Suppressor macrophage (primary cell): ENCODE measurements around the gene KCNIP3.

ENCODE experiments used
- DNase-seq, 4 experiments: peaks; one replicate each; pipeline ENCODE4 v3.0.0-alpha.2; 2020 to 2022

The KCNIP3 gene

DNA sequence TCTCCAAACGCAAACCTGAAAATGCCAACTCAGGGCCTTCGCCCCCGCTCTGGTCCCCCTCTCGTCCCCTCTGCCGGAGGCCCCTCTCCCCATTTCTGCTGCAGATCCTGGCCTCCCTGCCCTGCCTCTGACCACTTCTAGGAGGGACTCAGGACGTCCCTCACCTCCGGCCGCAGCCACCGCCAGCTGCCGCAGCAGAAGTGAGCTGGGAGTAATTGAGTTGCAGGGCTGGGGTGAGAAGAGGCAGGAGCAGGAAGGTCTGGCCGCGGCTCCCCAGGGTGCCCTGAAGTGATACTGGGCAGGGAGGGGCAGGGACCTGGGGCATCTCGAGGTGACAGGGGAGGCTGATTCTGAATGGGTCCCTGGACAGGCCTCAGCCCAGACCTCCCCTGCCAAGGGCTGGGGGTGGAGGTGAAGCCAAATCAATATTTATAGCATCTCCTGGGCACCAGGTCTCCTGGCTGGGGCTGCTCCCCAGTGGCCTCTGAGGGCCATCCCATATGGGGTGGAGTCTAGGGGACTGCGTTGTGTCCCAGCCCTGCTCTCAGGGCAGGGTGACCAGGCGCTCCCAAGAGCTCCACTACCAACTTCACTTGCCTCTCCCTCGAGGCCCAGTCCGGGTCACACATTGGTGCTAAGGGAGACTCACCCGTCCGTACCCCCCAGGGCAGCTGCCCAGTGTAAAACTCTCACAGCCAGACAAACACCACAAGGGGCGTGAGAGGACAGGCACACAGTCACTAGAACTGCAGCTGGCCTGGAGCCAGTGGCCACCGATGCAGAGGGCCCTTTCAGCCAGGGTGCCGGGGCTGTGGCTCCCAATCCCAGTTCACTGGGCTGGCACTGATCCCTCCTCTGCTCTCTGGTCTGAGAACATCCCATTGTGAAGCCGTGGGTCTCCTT is 33.0 kb downstream of the KCNIP3 start:
- no peak for DNase-seq

DNA sequence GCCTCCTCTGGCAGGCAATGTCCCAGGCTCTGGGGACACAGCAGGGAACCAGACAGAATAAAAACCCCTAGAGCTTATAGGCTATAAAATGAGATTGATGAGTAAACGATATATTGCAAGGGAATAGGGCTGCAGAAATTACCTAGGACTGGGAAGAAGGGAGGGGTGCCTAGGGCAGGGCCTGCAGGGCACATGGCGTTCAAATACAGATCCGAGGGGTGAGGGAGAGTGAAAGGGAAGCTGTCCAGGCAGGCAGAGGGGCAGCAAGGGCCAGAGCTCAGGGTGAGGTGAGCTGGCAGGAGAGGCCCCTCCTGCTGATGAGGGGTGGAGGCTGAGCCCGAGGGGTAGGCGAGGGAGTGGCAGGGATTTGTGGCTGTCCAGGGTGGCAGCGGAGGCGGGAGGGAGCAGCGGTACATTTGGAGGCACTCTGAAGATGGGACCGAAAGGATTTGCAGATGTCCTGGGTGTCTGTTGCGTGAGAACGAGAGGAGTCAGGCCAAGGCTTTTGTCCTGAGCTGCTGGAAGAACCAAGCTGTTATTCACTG is 33.7 kb downstream of the KCNIP3 start:
- DNase-seq = no peak

DNA sequence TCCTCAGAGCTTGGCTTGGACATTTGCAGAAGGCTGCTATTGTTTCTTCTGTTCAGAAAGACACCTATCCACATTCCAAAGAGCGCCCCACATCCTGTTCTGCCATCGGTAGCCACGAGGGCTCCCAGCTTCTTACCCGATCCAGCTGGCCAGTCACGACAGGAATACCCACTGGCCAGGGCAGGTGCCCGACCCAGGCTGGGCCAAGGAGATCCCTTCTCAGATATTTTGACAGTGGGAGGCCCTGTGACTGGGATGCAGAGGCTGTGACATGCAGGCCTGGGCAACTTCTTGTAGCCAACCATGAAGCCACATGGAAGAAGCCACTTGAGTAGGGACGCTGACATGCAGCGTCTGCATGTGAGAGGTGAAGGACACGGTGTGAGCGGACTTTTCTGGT is 34.5 kb downstream of the KCNIP3 start:
- no peak for DNase-seq

DNA sequence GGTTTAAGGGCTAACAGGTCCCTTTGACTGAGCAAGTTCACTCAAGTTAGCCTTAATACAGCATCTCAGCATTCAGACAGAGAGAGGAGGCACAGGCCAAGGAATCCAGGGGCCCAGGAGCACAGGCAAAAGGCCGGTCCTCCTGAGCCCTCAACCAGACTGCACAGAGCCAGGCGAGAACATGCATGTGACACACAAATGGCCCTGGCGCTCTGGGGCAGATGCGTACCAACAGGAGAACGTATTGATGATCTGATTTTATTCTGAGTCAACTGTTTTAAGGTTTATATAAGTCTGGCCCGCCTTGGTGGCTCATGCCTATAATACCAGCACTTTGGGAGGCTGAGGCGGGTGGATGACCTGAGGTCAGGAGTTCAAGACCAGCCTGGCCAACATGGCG is 34.9 kb downstream of the KCNIP3 start:
- DNase-seq = no peak

DNA sequence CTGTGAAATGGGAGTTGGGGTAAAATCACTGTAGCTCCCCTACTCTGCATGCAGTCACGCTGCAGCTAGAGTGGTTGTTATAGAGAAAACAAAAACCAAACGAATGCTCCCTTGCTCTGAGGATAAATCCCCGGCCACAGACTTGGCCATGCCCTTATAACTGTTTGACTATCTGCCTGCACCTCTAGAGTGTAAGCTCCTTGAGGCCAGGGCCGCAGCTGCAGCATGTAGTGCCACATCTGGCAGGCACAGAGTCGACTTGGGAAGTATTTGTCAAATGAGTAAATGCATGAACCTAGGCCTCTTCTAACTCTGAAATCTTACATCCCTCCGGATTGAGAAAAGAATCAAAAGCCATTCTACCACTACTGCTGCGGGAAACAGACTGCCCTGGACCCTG is 35.9 kb downstream of the KCNIP3 start:
- no peak for DNase-seq

DNA sequence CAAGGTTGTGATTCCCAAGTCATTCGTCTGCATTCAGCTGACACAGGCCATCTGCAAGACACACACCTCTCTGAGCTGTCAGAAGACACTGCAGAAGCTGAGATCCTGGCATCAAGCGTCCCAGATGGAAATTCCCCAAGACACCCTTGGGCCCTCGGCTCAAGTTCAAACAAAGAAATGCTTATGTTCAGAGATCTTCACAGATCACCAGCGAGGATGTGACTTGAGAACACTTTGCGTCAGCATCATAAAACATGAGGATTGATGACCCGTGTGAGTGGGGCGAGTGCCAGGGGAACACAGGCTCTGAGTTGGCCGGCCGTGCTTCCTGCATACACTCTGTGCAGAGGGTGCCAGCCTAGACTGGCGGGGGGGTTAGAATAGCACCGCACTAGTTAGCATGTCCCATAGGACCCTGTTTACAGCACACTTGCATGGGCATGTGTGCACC is 36.8 kb downstream of the KCNIP3 start:
- no peak for DNase-seq

DNA sequence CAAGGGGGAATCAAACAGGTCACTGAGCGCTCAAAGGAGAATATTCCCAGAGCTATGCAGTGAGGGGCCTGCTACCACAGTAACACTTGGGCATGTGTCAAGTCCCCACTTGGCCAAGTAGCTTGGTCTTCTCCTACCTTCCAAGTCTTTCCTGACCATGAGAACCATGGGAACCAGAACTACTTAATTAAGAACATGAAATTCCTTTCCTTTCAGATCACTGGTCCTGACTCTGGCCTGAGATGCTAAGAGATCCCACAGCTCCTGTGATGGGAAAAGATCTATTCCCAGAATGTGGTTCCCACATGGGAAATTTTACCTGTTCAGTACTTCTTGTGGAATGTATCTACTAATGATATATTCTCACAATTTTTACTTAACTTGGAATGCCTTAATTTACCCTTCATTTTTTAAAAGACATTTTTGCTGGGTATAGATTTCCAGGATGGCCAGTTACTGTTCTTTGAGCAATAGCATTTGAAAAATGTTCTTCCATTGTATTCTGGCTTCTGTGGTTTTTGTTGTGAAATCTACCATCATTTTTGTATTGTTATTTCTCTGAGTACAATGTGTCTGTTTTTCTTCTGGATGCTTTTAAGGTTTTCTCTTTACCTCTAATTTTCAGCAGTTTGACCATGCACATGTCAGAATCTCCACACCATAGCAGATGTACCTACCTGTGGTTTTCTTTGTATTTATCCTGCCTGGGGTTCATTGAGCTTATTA is 37.9 kb downstream of the KCNIP3 start:
- no peak for DNase-seq

DNA sequence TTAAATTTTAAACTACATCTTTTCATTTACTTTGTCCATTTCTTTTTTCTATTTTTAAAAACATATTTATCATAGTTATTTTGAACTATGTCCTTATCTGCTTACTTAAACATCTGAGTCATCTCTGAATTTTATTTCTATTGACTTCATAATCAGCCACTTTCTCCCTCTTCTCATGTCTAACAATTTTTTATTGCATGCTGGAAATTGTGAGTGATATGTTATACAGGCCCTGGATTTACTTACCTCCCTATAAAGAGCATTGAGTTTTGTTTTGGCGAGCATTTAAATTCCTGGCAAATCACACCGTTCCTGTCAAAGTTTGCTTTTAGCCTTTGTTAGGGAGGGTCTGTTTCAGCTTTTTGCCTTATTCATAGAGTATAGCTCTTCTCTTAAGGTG is 39.3 kb downstream of the KCNIP3 start:
- no peak for DNase-seq

DNA sequence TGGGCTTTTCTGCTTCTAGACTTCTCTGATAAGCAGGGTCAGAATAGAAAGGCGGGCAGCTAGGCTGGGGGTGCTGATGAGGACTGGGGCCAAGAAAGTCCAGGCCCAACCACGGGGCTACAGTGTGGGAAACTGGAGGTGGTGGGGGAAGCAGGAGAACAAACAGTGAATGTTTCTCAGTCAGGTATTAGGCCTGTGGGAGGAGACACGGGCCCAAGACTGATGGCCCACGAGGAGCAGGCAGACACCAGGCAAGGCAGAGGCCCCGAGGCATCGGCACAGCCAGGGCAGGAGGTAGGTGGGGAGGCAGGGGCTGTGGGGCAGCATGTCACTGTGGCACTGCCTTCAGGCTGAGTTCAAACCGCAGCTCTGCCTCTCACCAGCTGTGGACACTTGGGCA is 40.7 kb downstream of the KCNIP3 start:
- no peak for DNase-seq

DNA sequence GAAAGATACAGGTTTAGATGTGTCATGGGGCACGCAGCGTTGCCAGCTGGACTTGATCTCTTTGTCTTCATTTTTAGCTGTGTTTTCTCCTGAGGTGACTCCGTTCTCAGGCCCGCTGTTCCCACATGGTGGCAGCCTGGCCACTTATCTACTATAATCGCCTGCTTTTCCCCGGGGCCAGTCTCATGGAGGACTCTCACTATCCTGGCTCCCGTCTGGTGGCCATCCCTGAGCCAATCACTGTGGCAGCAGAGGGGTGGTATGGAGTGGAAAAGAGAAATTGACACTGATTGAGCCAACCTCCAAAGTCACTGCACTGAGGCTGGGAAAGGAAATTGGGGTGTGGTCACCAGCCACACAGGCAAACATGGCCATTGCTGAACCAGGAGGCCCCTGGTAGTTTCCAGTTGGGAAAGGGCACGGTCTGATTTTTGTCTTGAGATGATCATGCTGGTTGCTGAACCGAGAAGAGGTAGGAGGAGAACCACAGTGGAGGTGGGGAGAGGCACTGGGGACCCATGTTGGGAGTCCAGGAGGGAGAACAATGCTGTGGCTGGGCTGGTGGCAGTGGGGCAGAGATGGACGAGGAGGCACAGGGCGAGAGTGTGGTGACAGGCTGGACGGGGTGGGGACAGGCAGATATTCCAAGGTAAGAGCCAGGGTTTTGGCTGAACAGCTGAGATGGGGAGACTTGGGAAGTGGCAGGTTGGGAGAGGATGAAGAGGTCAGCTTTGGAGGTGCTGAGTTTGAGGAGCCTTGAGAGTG is 45.6 kb downstream of the KCNIP3 start:
- DNase-seq = no peak

DNA sequence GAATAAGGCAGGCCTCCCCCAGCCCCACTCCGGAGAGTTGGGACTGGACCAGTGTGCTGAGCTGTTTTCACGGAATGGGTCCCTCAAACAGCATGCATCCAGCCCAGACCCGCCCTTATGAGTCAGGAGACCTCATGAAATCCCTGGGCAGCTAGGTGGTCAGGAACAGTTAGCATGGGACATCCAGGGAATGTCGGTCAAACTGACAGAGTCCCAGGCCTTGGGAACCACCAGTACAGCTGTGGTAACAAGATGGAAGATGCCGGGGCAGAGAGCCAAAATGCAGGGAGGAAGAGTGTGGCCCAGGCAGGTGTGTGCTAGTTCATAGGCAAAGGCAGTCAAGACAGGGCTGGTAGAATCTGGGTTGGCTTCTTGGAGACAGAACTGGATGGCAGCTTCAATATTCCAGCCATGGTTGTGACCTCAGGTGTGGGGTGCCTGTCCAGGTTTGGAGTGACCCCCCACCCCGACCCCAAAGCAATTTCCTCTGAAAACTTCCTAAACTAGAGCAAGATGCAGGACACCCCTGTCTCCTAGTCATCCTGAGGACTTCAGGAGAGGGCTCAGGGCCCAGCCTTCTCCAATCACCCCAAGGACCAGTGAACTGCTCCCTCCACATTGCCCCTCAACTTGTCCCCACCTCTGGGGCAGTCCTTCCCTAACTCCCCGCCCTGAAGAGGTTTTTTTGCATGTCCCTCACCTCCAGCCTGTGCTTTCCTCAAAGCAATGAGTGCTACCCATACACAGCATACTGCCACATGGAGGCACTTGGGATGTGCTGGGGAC is 46.5 kb downstream of the KCNIP3 start:
- DNase-seq = no peak

DNA sequence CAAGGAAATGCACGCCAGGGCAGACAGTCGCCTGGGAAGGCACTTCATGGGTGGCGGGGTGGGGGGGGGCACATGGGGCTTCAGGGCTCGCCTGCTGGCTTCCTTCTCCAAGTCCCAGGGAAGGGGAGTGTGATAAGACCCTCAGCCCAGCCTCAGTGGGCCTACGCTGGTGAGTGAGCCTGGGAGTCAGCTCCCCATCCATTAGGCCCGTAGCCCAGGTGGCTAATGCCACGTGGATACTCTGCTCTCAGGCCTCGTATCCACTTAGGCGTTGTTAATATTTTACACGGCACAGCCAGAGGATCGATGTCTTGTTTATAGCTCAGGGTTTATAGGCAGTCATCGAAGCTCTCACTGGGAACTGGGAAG is 47.1 kb downstream of the KCNIP3 start:
- no peak for DNase-seq

DNA sequence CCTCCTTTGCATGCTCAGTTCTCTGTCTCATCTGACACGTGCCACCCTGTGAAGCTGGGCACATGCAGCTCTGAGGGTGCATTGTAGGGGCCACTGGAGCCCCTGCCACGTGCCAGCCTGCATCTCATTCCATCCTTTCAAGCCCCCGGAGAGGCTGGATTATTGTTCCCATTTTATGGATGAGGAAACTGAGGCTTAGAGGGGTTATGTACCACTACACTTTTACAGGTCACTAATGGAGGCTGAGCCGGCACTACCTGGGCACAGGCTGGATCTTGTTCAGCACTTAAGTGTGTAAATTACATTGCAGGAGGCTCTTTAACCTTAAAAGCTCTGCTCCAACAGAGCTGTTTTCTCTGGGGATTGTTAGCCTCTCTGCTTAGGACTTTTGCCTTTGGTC is 47.5 kb downstream of the KCNIP3 start:
- DNase-seq = no peak

DNA sequence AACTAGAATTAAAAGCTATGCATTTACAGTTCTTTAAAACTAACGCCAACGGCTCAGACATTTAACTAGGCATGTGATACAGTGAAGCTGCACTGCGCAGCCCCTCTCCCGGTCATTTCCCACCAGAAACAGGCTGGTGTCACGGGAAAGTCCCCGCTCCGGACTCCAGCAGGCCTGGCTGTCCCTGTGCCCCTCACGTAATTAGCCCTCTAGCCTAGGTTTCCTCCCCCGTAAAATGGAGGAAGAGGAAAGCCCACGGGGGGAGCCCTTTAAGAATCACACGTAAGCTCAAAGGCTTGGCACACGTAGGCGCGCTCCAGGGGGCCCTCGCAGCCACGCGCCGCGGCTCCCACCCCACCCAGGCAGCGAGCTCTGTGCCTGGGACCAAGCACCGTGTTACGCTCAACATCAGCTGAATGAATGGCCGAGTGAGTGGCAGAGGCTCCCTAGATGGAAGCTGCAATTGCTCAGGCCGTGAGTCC is 48.0 kb downstream of the KCNIP3 start:
- DNase-seq = peak in 2 of 4 experiments; percentile 3 to 7

DNA sequence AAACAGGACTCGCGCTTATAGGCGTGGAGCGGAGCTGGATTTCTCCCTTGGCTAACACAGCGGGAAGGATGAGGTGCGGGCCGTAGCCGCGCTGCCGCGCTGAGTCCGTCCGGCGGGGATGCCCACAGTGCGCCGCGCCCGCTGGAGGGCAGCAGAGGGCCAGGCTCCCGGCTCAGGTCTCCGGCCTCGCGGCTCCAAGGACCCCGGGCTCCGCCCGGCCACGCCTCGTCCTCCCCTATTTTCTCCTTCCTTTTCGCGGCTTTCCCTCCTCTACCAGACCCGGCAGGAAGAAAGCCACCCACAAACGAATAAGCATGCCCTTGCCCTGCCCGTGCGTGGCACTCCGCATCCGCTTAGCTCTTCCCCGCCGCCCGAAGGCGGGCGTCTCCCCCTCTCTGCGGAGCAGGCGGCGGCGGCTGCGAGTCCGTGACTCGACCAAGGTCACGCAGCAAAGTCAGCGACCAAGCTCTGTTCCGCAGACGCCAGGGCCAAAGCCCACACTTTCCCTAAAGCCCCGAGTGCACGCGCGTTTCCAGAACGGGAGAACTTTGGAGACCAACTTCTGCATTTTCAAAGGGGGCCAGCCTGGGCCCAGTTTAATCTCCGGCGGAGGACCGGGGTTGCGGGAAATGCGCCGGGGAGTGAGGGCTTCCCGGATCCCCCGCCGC is 48.5 kb downstream of the KCNIP3 start:
- peak; percentile 72 to 90 (median 83) for DNase-seq

DNA sequence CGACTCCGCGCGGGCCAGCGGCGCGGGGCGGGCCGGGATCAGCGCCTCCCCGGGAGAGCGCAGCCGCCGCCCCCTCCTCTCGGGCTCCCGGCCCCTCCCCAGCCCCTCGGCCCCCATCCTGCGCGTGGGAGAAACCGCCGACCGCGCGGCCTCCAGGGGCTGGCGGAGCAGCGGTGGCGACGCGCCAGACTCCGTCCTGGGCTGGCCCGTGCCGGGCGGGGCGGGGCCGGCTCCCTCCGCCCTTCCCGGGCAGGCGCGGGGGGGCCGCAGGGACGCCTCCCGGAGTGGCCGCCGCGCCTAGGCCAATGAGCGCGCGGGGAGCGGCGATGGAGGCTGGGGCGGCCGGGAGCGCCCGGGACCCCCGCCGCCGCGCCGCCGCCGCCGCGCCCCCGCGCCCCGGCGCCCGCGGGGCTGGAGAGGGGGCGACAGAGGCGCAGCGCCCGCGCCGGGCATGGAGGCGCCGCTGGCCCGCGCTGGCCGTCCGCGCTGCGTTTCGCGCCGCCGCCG is 49.1 kb downstream of the KCNIP3 start:
- DNase-seq = peak; percentile 37 to 77 (median 60)

DNA sequence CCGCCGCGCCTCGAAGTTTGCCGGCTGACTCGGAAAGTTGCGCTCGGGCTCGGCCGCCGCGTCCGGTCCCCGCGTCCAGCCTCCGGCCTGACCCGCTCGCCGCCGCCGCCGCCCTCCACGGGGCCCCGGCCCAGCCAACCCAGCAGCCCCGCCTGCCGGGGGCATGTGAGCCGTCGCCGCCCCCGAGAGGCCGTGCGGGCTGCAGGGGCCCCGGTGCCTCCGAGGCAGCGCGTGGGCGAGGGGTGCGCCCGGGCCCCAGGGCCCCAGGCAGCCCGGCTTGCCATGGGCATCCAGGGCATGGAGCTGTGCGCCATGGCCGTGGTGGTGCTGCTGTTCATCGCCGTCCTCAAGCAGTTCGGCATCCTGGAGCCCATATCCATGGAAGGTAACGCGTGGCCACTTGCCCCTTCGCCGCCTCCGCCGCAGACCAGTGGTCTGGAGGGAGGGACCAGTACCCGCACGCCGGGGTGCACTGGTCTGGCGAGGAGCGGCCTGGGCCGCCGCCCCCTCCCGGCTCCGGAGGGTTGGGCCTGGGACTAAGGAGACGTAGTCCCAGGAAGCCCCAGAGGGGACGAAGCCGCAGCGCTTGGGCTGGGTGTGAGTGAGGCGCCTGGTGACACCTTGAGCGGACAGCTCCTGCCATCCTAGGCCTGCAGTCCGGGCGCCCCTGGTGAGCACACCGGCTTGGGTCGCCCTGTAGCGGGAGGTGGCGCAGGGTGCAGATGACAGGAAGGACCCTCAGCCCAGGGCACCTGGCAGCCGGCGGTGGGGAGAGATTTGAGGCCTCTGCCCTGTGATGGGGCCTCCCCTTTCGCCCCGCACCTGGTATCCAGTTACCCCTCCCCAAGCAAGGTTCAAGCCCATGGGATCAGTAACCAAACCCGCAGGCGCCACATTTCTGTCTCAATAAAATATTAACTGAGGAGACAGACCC is 49.9 kb downstream of the KCNIP3 start:
- DNase-seq = peak; percentile 3 to 42 (median 25)

DNA sequence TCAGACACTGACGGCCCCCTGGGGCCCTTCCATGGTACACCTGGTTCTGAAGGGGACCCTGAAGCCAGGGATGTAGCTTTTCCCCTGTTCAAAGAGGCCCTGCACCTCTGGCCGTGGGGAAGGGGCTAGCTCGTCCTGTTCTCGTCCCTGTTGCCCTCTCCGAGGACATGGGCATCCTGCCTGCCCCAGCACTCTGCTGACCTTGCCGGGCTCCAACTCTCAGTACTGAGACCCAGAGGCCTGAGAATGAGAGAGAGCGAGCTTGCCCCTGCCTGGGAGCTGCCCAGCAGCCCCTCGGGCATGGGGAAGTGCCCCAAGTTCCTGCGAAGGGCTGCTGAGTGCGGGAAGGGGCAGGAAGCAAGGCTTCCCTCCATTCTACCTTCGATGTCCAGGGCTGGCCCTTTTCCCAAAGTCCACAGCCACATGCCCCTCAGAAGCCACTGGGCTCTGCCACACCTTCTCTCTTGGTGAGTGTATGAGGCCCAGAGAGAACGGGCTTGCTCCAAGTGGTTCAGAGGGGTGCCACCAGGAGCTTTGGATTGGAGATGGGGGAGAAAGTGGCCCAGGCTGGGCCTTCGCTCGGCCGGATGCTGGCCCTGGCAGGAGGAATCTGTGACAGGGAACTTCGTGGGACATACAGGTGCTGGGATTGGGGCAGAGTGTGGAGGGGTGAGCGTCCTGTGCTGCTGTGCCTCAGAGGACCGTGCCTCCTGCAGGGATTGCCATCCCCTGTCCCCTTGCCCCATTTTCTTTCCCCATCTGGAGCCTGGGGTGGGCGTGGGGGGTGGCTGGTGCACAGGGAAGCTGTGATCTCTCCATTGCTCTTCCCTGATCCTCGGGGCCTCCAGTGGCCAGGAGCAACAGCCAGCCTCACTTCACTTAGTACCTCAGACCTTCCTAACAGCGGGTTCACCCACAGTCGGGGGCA is 50.8 kb downstream of the KCNIP3 start:
- DNase-seq = no peak
